ACC112 (cell line): ENCODE measurements around the gene ATP7B.

Experiments
- H2AFZ ChIP-seq: fragments of 200-600 bp; sonication (generic); one replicate; pipeline ENCODE4 v1.6.0; 2017; ENCODE audit warnings: antibody characterized with exemption, low read length; ENCODE audit not compliant: unreplicated experiment
- H3K27ac ChIP-seq: fragments of 200-600 bp; sonication (generic); 2 replicates; pipeline ENCODE4 v1.5.1; 2014; ENCODE audit warnings: low read depth, mild to moderate bottlenecking, antibody characterized with exemption, low read length, moderate library complexity
- H3K27me3 ChIP-seq: fragments of 200-600 bp; sonication (generic); 2 replicates; pipeline ENCODE4 v1.6.1; 2014; ENCODE audit warnings: mild to moderate bottlenecking, antibody characterized with exemption, low read length, moderate library complexity, mixed read lengths; ENCODE audit not compliant: insufficient read depth
- H3K36me3 ChIP-seq: fragments of 200-600 bp; sonication (generic); 2 replicates; pipeline ENCODE4 v1.6.1; 2016; ENCODE audit warnings: mild to moderate bottlenecking, antibody characterized with exemption, low read length, moderate library complexity, mixed read lengths; ENCODE audit not compliant: insufficient read depth
- H3K4me1 ChIP-seq: fragments of 200-600 bp; sonication (generic); one replicate; pipeline ENCODE4 v1.6.1; 2016; ENCODE audit warnings: low read length, mixed read lengths; ENCODE audit not compliant: insufficient read depth, unreplicated experiment, control insufficient read depth
- H3K4me3 ChIP-seq: fragments of 200-600 bp; sonication (generic); 2 replicates; pipeline ENCODE4 v1.5.1; 2014; ENCODE audit warnings: mild to moderate bottlenecking, low read depth, low read length
- H3K79me2 ChIP-seq: fragments of 200-600 bp; sonication (generic); one replicate; pipeline ENCODE4 v1.6.0; 2016; ENCODE audit warnings: low read length; ENCODE audit not compliant: control insufficient read depth, unreplicated experiment, insufficient read depth

ATP7B gene

GRCh38 chr13:51946163-51946669, 65.0 kb downstream of the ATP7B start:
- Histone ChIP-seq H3K36me3 (no peaks in the 10 kb centered on the region), H2AFZ (no peak overlapping the region), H3K4me3 (no peak overlapping the region), H3K4me1 (no peaks in the 10 kb centered on the region), H3K27me3 (peaks cover 9% of the 10 kb centered on the region; the same call in 1 of the 2 replicates), H3K79me2 (no peaks in the 10 kb centered on the region), H3K27ac (no peak overlapping the region)

GRCh38 chr13:51945149-51945548, 66.1 kb downstream of the ATP7B start:
- Histone ChIP-seq H3K4me3 (no peak overlapping the region), H3K4me1 (no peaks in the 10 kb centered on the region), H2AFZ (no peak overlapping the region), H3K79me2 (no peaks in the 10 kb centered on the region), H3K36me3 (no peaks in the 10 kb centered on the region), H3K27me3 (no peaks in the 10 kb centered on the region), H3K27ac (no peak overlapping the region)

- Histone ChIP-seq H3K4me3 (no peak overlapping the region), H3K27ac (no peak overlapping the region), H2AFZ (no peak overlapping the region), H3K27me3 (no peaks in the 10 kb centered on the region), H3K36me3 (no peaks in the 10 kb centered on the region), H3K4me1 (no peaks in the 10 kb centered on the region), H3K79me2 (no peaks in the 10 kb centered on the region)
Observed at GRCh38 chr13:51944428-51944827, 66.8 kb downstream of the ATP7B start.

GRCh38 chr13:51943721-51944120, 67.5 kb downstream of the ATP7B start:
- Histone ChIP-seq H3K27ac (no peak overlapping the region), H2AFZ (no peak overlapping the region), H3K4me1 (no peaks in the 10 kb centered on the region), H3K36me3 (no peaks in the 10 kb centered on the region), H3K79me2 (no peaks in the 10 kb centered on the region), H3K27me3 (no peaks in the 10 kb centered on the region), H3K4me3 (no peak overlapping the region)

GRCh38 chr13:51942189-51942588, 69.1 kb downstream of the ATP7B start:
- no peaks in the 10 kb centered on the region for H3K36me3 ChIP-seq
- no peak overlapping the region for H2AFZ ChIP-seq
- H3K27ac ChIP-seq, result no peak overlapping the region
- H3K4me1 ChIP-seq, result no peaks in the 10 kb centered on the region
- H3K27me3 ChIP-seq, result no peaks in the 10 kb centered on the region
- H3K4me3 ChIP-seq, result no peak overlapping the region
- no peaks in the 10 kb centered on the region for H3K79me2 ChIP-seq

- no peaks in the 10 kb centered on the region for H3K79me2 ChIP-seq
- no peak overlapping the region for H3K4me3 ChIP-seq
- H3K27ac ChIP-seq, result no peak overlapping the region
- no peaks in the 10 kb centered on the region for H3K4me1 ChIP-seq
- no peaks in the 10 kb centered on the region for H3K36me3 ChIP-seq
- H2AFZ ChIP-seq, result no peak overlapping the region
- H3K27me3 ChIP-seq, result no peaks in the 10 kb centered on the region
Observed at GRCh38 chr13:51938454-51938853, 72.8 kb downstream of the ATP7B start.

GRCh38 chr13:51937320-51938290, 73.6 kb downstream of the ATP7B start:
- Histone ChIP-seq H3K79me2 (no peaks in the 10 kb centered on the region), H3K27ac (no peak overlapping the region), H3K4me1 (no peaks in the 10 kb centered on the region), H2AFZ (no peak overlapping the region), H3K27me3 (no peaks in the 10 kb centered on the region), H3K4me3 (no peak overlapping the region), H3K36me3 (no peaks in the 10 kb centered on the region)

GRCh38 chr13:51935326-51936171, 75.7 kb downstream of the ATP7B start:
- no peaks in the 10 kb centered on the region for H3K4me1 ChIP-seq
- no peak overlapping the region for H3K4me3 ChIP-seq
- no peaks in the 10 kb centered on the region for H3K36me3 ChIP-seq
- H3K27ac ChIP-seq, result no peak overlapping the region
- no peaks in the 10 kb centered on the region for H3K27me3 ChIP-seq
- H2AFZ ChIP-seq, result no peak overlapping the region
- no peaks in the 10 kb centered on the region for H3K79me2 ChIP-seq

GRCh38 chr13:51934461-51935087, 76.7 kb downstream of the ATP7B start:
- Histone ChIP-seq H3K4me3 (no peak overlapping the region), H3K27me3 (no peaks in the 10 kb centered on the region), H3K27ac (no peak overlapping the region), H3K4me1 (no peaks in the 10 kb centered on the region), H2AFZ (no peak overlapping the region), H3K36me3 (no peaks in the 10 kb centered on the region), H3K79me2 (no peaks in the 10 kb centered on the region)

GRCh38 chr13:51933466-51934058, 77.7 kb downstream of the ATP7B start:
- Histone ChIP-seq H3K27me3 (no peaks in the 10 kb centered on the region), H3K4me3 (no peak overlapping the region), H3K4me1 (no peaks in the 10 kb centered on the region), H3K36me3 (no peaks in the 10 kb centered on the region), H3K27ac (no peak overlapping the region), H3K79me2 (no peaks in the 10 kb centered on the region), H2AFZ (no peak overlapping the region)
